T-helper 1 cell treated with Interleukin-12 subunit alpha and Interleukin-12 subunit beta and Interleukin-4 antibody, amounts not matched to agents 30 ng/mL and 1 ng/mL, for 36 hours (primary cell): ENCODE measurements around the gene CDRT4. TPM values are rescaled to one million over a fixed set of nuclear protein-coding genes. Genes with fewer than 3 reads are reported as not detected.

ENCODE experiments used
- intact Hi-C: fragments of 100-400 bp; cut with micrococcal nuclease; formaldehyde crosslinking; loops from one replicate; pipeline ENCODE4 v1.15.1; 2024
- total RNA-seq: library from RNA; stranded (reverse); gene quantifications from 2 replicates; pipeline ENCODE4 v1.2.3, GENCODE V29; 2022

The CDRT4 gene
- total RNA-seq, 1 donor from 2014 or later: 9.4 TPM

DNA sequence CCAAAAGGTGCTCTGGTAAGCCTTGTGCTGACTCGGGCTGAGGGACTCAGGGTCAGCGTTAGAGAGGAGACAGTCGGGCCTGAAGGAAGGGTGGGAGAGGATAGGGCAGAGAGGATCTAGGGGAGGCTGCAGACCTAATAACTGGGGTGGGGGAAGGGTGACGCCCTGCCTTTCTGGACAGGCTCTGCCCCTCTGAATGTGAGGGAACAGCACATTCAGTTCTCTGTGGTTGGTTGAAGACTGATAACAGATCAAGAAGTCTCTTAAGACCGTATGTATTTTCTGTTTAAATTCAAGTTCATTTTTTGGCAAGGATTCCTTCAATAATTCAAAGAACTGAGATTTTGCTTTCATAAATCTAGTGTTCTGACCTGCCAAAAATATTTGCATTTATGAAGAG lies 69.8 kb downstream of the CDRT4 start:
- intact Hi-C loops: no loop called here

DNA sequence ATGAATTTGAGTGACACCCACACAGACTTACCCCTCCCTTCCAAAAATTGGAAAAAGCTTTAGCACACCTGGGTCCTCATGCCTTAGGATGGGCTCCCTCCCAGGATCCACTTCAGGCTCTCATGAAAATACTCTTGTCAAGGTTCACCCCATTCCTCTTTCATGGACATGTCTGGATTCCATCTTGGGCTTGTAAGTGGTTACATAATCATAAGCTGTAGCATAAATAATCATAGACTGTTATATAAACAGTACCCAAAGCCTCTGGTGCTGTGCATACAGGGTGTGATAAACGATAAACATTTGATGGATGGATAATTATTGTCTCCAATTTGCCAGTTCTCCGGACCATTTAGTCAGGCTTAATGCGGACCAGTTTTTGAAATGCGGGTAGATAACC lies 72.3 kb downstream of the CDRT4 start:
- intact Hi-C loops: no loop called here

DNA sequence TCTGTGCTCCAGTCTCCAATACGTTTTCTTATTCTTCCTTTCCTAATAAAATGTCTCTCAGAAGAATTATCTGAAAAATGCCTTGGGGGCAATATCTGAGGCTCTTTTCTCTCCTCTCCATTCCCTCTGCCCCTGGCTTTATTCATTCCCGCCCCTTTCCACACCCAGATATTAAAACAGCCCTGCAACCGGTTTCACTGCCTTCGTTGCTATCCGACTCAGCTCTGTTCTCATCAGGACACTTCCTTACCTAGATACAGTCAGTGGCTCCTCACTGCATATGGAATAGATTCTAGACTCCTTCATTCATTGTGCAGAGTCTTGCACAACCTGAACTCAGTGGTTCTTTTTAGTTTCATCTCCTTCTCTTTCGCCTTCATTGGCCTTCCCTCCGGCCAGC lies 74.0 kb downstream of the CDRT4 start:
- intact Hi-C loops: no loop called here

DNA sequence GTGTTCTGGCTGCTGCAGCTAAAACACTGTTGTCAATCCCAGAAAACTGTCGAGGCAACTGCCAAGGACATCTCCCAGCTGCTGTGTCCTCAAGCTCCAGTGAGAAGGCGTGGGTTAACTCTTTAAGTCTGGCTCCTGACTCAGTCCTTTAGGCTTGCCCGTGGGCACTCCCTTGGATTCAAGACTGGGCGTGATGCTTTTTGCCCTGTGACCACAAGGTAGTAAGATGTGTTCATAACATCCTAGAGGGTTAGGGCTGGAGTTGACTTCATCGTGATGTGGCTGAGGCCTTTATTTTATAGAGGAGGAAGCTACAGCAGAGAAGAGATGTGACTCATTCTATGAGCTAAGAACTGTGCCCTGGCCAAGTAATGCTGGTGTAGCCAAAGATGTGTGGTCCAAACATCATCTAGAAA lies 75.1 kb downstream of the CDRT4 start:
- intact Hi-C loops: no loop called here

DNA sequence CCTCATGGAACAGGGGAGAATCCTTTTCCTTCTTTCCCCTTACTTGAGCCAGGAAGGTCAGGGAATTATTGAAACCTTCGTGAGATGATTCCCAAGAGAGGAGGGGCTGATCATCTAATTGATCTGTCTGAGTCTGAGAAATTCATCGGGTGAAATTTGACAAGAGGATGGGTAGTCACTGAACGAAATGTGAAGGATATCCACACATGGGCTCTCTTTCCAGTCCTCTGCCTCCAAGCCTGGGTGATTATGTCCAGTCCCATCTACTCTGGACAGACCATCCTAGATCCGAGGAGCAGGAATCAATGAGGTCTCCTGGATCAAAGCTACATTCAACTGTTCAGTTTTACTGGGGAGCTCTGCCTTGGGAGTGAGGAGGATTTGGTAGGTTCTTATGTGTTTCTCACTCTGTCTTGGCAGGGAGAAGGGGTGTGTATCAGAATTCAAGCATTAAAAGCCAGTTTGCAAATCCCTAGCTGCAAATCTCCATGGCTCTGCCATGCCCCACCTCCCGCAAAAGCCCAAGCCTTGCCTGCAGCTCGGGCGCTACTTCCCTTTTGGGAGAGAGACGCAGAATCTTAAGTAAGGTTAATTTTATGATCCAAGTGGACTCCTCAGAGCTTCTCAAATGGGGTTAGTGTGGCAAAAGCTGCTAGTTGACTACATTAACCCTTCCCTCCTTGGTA lies 78.9 kb downstream of the CDRT4 start:
- intact Hi-C loops: no loop called here

DNA sequence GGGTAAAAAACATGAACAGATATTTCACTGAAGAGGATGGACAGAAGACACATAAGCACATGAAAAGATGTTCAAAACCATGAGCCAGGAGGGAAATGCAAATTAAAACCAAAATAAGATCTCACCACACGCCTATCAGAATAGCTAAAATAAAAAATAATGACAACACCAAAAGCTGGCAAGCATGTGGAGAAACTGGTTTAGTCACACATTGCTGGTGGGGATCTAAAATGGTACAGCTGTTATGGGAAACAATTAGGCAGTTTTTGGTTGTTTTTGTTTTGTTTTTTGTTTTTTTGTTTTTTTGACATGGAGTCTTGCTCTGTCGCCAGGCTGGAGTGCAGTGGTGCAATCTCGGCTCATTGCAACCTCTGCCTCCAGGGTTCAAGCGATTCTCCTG lies 81.3 kb downstream of the CDRT4 start:
- intact Hi-C loops: no loop called here

Other genes starting within 250 kb of the CDRT4 start
- 0.22 TPM in 1 of 2 replicates, not detected in the other for gene PMP22, start 202.3 kb downstream of the CDRT4 start, total RNA-seq
- gene TEKT3, start 126.0 kb downstream of the CDRT4 start, total RNA-seq: 0.37 TPM in 1 of 2 replicates, not detected in the other
- gene TVP23C, start 95.9 kb upstream of the CDRT4 start, total RNA-seq: 15.1 and 18.4 TPM in 2 replicates
- gene FBXW10B, start 152.1 kb upstream of the CDRT4 start, total RNA-seq: 3.6 and 4.6 TPM in 2 replicates
- gene TRIM16, start 216.7 kb upstream of the CDRT4 start, total RNA-seq: 51.3 and 52.2 TPM in 2 replicates
- 22.5 and 32.7 TPM in 2 replicates for gene ZNF286A, start 232.1 kb upstream of the CDRT4 start, total RNA-seq